ELR (cell line): ENCODE results near the gene CYP26A1.
A peak's percentile ranks its signal among the peaks of the same experiment; 100 is the strongest.

ENCODE experiments used
- DNase-seq: peaks from one replicate; pipeline ENCODE4 v3.0.0-alpha.2; 2015; ENCODE audit warnings: low read depth

The CYP26A1 gene

GRCh38 chr10:93123766-93124165 lies 50.1 kb downstream of the CYP26A1 start:
- no peak for DNase-seq

- no peak for DNase-seq
Measured at GRCh38 chr10:93124580-93125318, 51.1 kb downstream of the CYP26A1 start.

GRCh38 chr10:93125966-93126365 lies 52.3 kb downstream of the CYP26A1 start:
- DNase-seq, result no peak

GRCh38 chr10:93126483-93127052 lies 52.9 kb downstream of the CYP26A1 start:
- DNase-seq, result peak; percentile 17
